ENCODE results near the gene NEU4. TPM values are rescaled to one million over a fixed set of nuclear protein-coding genes. Genes with fewer than 3 reads are reported as not detected.
"Not testable (repeated sequence)": the region's sequence is repeated elsewhere in the genome, so short reads cannot be mapped to it uniquely, and the experiment has no call there.

The NEU4 gene
- total RNA-seq, 1 donor from 2014 or later, result not detected

DNA sequence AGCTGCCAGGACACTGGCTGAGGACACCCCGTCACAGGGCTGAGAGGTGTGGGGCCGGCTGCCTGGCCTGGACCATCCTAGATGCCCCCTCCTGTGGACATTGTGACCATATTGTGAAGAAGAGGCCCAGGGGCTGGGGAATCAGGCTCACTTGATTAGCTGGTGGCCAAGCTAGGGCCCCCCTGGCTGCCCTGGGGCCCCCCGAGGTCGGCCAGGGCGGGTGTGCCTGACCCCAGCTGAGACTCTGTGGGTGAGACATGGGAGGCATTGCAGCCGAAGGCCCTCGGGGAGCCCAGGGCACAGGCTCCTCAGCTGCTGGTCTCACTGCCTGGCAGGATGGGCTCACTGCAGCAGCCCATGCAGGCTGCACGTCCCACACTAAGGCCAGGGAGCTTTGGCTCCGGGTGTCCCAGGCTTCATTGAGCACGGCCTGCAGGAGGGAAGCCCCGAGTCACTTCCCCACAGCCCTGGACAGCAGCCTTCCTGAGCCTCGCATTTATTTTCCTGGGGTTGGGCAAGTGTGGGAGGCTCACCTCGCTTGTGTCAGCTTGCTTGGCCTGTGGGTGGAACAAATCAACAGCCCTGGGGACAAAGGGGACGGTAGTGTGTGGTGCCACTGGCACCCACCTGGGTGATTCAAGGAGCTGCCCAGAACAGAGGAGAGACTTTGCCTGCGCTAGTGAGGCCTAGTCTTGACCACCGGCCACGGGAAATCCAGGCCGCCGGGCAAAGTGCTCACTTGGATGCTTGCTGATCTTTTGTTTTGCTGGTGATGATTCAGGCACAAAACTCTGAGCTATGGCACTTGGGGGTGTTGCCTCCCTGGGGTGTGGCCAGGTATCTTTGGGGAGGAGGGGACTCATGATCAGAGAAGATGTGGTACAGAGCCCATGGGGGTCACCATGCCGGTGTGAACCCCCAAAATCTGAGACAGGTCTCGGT is 31.0 kb upstream of the NEU4 start:
- Histone ChIP-seq H3K36me3 (ENCODE audit: control insufficient read depth, insufficient read depth, low read length) (no peaks in the 10 kb centered on the region), H3K4me3 (ENCODE audit: low read depth, low read length) (no peak overlapping the region), H3K27me3 (ENCODE audit: control insufficient read depth, insufficient read depth, low read length) (no peaks in the 10 kb centered on the region)
- DNase-seq (ENCODE audit: low read depth), result peak; percentile 36
- TF ChIP-seq, protein P1, sequence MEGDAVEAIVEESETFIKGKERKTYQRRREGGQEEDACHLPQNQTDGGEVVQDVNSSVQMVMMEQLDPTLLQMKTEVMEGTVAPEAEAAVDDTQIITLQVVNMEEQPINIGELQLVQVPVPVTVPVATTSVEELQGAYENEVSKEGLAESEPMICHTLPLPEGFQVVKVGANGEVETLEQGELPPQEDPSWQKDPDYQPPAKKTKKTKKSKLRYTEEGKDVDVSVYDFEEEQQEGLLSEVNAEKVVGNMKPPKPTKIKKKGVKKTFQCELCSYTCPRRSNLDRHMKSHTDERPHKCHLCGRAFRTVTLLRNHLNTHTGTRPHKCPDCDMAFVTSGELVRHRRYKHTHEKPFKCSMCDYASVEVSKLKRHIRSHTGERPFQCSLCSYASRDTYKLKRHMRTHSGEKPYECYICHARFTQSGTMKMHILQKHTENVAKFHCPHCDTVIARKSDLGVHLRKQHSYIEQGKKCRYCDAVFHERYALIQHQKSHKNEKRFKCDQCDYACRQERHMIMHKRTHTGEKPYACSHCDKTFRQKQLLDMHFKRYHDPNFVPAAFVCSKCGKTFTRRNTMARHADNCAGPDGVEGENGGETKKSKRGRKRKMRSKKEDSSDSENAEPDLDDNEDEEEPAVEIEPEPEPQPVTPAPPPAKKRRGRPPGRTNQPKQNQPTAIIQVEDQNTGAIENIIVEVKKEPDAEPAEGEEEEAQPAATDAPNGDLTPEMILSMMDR (IDR thresholded peaks at IDR 0.05; ENCODE audit: insufficient read depth, low read length, severe bottlenecking), result no peak
- FAIRE-seq, result no peak

GRCh38 chr2:241780939-241781569 is 27.9 kb upstream of the NEU4 start:
- Histone ChIP-seq H3K36me3 (ENCODE audit: control insufficient read depth, insufficient read depth, low read length) (no peaks in the 10 kb centered on the region), H3K4me3 (ENCODE audit: low read depth, low read length) (no peak overlapping the region), H3K27me3 (ENCODE audit: control insufficient read depth, insufficient read depth, low read length) (no peaks in the 10 kb centered on the region)
- FAIRE-seq (no peak), DNase-seq (ENCODE audit: low read depth) (no peak)
- TF ChIP-seq, protein P1 (IDR thresholded peaks at IDR 0.05; ENCODE audit: insufficient read depth, low read length, severe bottlenecking), result no peak

- not testable (repeated sequence) for H3K27me3 ChIP-seq (ENCODE audit: control insufficient read depth, insufficient read depth, low read length); FAIRE-seq; DNase-seq (ENCODE audit: low read depth); H3K36me3 ChIP-seq (ENCODE audit: control insufficient read depth, insufficient read depth, low read length); H3K4me3 ChIP-seq (ENCODE audit: low read depth, low read length)
Observed at GRCh38 chr2:241782053-241782452, 26.9 kb upstream of the NEU4 start.

- no peak for DNase-seq (ENCODE audit: low read depth)
- TF ChIP-seq, protein P1 (IDR thresholded peaks at IDR 0.05; ENCODE audit: insufficient read depth, low read length, severe bottlenecking), result no peak
- Histone ChIP-seq H3K36me3 (ENCODE audit: control insufficient read depth, insufficient read depth, low read length) (no peaks in the 10 kb centered on the region), H3K27me3 (ENCODE audit: control insufficient read depth, insufficient read depth, low read length) (no peaks in the 10 kb centered on the region), H3K4me3 (ENCODE audit: low read depth, low read length) (no peak overlapping the region)
- FAIRE-seq, result no peak
Observed at GRCh38 chr2:241788135-241788534, 20.9 kb upstream of the NEU4 start.

DNA sequence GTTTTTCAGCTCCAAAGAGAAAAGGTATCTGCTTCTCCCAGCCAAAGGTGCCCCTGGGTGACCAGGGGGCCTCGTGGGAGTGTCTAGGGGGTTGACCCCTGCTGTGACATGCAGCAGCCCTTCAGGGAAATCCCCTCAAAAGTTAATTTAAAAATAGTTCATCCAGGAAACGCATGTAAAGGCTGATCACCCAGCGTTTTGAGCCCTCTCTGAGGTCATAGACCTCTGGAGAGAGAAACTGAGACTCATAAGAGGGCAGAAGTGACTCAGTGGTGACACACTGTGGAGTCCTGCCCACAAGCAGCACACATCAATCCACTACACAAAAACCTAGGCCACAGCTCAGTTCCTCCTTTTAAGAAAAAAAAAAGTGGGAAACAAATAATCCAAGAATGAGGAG is 20.4 kb upstream of the NEU4 start:
- no peaks in the 10 kb centered on the region for H3K27me3 ChIP-seq (ENCODE audit: control insufficient read depth, insufficient read depth, low read length)
- no peaks in the 10 kb centered on the region for H3K36me3 ChIP-seq (ENCODE audit: control insufficient read depth, insufficient read depth, low read length)
- no peak overlapping the region for H3K4me3 ChIP-seq (ENCODE audit: low read depth, low read length)
- FAIRE-seq, result no peak
- TF ChIP-seq, protein P1 (IDR thresholded peaks at IDR 0.05; ENCODE audit: insufficient read depth, low read length, severe bottlenecking), result no peak
- DNase-seq (ENCODE audit: low read depth), result peak; percentile 14

GRCh38 chr2:241791385-241791784 is 17.6 kb upstream of the NEU4 start:
- not testable (repeated sequence) for H3K36me3 ChIP-seq (ENCODE audit: control insufficient read depth, insufficient read depth, low read length); FAIRE-seq; H3K4me3 ChIP-seq (ENCODE audit: low read depth, low read length); H3K27me3 ChIP-seq (ENCODE audit: control insufficient read depth, insufficient read depth, low read length)
- peak; percentile 13 for DNase-seq (ENCODE audit: low read depth)

All from bronchial epithelial cell (primary cell).